ENCODE results near the gene RTL1. TPM values are rescaled to one million over a fixed set of nuclear protein-coding genes. Genes with fewer than 3 reads are reported as not detected.

Gene RTL1
- total RNA-seq, 1 experiment from 2014 or later = not detected

DNA sequence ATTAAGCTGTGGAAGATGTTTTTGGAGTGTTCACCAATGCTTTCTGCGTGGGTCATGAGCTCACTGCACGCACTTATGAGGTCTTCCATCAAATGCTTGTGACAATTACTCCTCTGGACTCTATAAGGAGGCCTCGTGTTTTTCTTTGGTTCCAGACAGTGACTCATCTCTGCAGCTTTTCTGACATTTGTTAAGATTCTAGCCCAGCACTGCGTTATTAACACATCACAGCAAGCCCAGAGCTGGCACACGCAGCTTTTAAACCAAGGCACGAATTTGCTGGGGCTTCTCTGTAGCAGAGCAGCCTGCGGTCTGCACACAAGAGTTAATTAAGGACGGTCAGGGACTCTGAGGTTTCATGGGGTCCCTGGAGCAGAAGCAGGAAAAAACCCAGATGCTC lies 60.7 kb downstream of the RTL1 start:
- Histone ChIP-seq H3K4ac (ENCODE audit: low read depth, low read length) (no peak overlapping the region), H2BK20ac (ENCODE audit: low read depth, low read length, poor library complexity, severe bottlenecking) (no peak overlapping the region), H2BK12ac (ENCODE audit: insufficient read length, low read depth, low read length) (no peak overlapping the region), H3K18ac (ENCODE audit: insufficient read length, low read depth, low read length) (peak overlapping the region; percentile 30), H3K23ac (ENCODE audit: insufficient read length, low read depth, low read length) (no peak overlapping the region), H2BK15ac (ENCODE audit: low read depth, low read length) (no peak overlapping the region), H3T11ph (ENCODE audit: low read length) (no peak overlapping the region), H4K20me1 (ENCODE audit: control insufficient read depth, insufficient read depth, insufficient read length) (no peaks in the 10 kb centered on the region), H2AK5ac (ENCODE audit: insufficient read length, low read length) (no peak overlapping the region), H3K4me2 (ENCODE audit: insufficient read depth, insufficient read length, low read length) (no peak overlapping the region), H3K56ac (ENCODE audit: insufficient read length, low read depth, low read length) (no peak overlapping the region), H2BK5ac (ENCODE audit: insufficient read length, low read length) (no peak overlapping the region), H3K79me2 (ENCODE audit: insufficient read depth, low read length) (no peaks in the 10 kb centered on the region), H4K91ac (ENCODE audit: insufficient read length, low read depth, low read length) (no peak overlapping the region), H2BK120ac (ENCODE audit: low read depth, low read length, poor library complexity, severe bottlenecking) (no peak overlapping the region), H2AFZ (ENCODE audit: low read length) (no peak overlapping the region), H3K23me2 (ENCODE audit: insufficient read length, low read depth, low read length, poor library complexity, severe bottlenecking) (no peaks in the 10 kb centered on the region), H4K8ac (replicated peaks; ENCODE audit: insufficient read length, low read depth, low read length) (no peak overlapping the region), H3K9ac (ENCODE audit: extremely low read depth, insufficient read length, low read length) (no peak overlapping the region), H3K79me1 (ENCODE audit: insufficient read depth, low read depth, low read length, poor library complexity, severe bottlenecking) (no peaks in the 10 kb centered on the region), H3K14ac (ENCODE audit: insufficient read depth, low read length) (no peak overlapping the region), H4K5ac (ENCODE audit: insufficient read length, low read depth, low read length) (no peak overlapping the region), H3K4me1 (ENCODE audit: insufficient read depth, low read length) (peaks cover 6% of the 10 kb centered on the region; the same call in 1 of the 2 replicates), H3K27me3 (ENCODE audit: insufficient read depth, low read length) (no peaks in the 10 kb centered on the region), H3K27ac (ENCODE audit: insufficient read length, low read depth, low read length) (no peak overlapping the region), H3K9me3 (ENCODE audit: control insufficient read depth, low read depth, low read length) (no peaks in the 10 kb centered on the region)
- no peak for DNase-seq
- no CpG with 5 or more reads among the region's 8 CpGs for WGBS (ENCODE audit: extremely low coverage, insufficient read length, low lambda C conversion rate)
- TF ChIP-seq, protein P1, sequence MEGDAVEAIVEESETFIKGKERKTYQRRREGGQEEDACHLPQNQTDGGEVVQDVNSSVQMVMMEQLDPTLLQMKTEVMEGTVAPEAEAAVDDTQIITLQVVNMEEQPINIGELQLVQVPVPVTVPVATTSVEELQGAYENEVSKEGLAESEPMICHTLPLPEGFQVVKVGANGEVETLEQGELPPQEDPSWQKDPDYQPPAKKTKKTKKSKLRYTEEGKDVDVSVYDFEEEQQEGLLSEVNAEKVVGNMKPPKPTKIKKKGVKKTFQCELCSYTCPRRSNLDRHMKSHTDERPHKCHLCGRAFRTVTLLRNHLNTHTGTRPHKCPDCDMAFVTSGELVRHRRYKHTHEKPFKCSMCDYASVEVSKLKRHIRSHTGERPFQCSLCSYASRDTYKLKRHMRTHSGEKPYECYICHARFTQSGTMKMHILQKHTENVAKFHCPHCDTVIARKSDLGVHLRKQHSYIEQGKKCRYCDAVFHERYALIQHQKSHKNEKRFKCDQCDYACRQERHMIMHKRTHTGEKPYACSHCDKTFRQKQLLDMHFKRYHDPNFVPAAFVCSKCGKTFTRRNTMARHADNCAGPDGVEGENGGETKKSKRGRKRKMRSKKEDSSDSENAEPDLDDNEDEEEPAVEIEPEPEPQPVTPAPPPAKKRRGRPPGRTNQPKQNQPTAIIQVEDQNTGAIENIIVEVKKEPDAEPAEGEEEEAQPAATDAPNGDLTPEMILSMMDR (conservative IDR thresholded peaks at IDR 0.05) = no peak
- H3K4me1 Mint-ChIP-seq = peaks cover 39 to 52% of the 10 kb centered on the region in 2 experiments
- H3K9me3 Mint-ChIP-seq = no peaks in the 10 kb centered on the region
- no peak overlapping the region for H3K4me3 Mint-ChIP-seq
- peak overlapping the region in 1 of 3 experiments; percentile 25; a peak in 1 of 7 replicates for H3K27ac Mint-ChIP-seq
- H3K36me3 Mint-ChIP-seq (ENCODE audit: insufficient read depth in 1 of 3, low read depth in 3 of 3) = no peaks in the 10 kb centered on the region
- peaks cover under 1% of the 10 kb centered on the region; the same call in 1 of the 2 replicates for H3K27me3 Mint-ChIP-seq (ENCODE audit: low read depth)

Measured in H9 (cell line).